Nucleus accumbens (tissue), 56 donors: ENCODE data around the gene KIF12.
"Not testable (repeated sequence)": the region's sequence is repeated elsewhere in the genome, so short reads cannot be mapped to it uniquely, and the experiment has no call there.

ENCODE experiments used
- DNase-seq, 56 donors: peaks; one replicate each; lab custom pipeline; 2025; lab: John Stamatoyannopoulos, UW

KIF12 gene

GRCh38 chr9:114051706-114052105 is 47.4 kb downstream of the KIF12 start:
- no peak for DNase-seq

- DNase-seq, result no peak
Measured at GRCh38 chr9:114051281-114051680, 47.8 kb downstream of the KIF12 start.

DNA sequence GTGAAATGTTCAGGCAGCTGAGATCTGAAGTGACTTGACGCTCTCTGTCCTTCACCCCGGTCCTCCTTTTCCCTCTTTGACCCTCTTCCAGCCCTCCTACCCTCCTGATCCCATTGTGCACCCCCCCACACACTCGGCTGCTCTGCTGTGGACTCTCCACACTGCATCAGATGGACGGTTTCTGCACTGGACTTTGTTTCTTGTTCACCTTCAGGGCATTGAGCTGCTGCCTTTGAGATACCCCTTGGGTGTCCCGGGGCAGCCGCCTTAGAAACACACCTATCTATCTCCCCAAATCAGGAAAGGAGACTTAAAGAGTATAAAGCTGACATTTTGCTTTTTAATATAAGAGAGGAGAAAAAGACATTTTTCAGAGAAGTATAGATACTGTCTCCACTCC is 48.4 kb downstream of the KIF12 start:
- no peak for DNase-seq

DNA sequence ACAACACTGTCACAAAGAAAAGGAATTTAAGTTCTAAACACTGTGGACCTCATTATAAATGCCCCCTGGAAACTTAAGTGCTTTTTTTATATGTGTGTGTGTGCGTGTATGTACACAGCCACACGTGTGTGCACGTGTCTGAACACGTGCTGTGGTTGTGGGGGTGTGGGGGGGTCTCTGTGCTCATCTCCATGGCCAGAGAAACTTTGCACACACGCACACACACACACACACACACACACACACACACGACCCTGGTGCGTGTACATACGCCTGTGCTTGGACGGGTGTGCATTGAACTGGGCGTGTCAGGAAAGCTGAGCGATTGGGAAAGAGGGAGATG is 48.9 kb downstream of the KIF12 start:
- no peak for DNase-seq

DNA sequence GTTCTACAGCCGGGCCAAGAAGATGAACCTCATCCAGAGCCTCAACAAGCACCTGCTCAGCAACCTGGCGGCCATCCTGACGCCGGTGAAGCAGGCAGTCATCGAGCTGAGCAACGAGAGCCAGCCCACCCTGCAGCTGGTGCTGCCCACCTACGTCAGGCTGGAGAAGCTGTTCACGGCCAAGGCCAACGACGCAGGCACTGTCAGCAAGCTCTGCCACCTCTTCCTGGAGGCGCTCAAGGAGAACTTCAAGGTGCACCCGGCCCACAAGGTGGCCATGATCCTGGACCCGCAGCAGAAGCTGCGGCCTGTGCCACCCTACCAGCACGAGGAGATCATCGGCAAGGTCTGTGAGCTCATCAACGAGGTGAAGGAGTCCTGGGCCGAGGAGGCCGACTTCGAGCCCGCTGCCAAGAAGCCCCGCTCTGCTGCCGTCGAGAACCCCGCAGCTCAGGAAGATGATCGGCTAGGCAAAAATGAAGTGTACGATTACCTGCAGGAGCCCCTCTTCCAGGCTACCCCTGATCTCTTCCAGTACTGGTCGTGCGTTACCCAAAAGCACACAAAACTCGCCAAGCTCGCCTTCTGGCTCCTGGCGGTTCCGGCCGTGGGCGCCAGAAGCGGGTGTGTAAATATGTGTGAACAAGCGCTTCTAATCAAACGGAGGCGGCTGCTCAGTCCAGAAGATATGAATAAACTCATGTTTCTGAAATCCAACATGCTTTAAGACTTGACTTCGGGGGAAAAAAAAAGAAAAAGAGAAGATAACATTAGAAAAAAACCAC is 49.5 kb downstream of the KIF12 start:
- DNase-seq, result no peak

GRCh38 chr9:114048533-114049415 is 50.3 kb downstream of the KIF12 start:
- DNase-seq, result no peak

DNA sequence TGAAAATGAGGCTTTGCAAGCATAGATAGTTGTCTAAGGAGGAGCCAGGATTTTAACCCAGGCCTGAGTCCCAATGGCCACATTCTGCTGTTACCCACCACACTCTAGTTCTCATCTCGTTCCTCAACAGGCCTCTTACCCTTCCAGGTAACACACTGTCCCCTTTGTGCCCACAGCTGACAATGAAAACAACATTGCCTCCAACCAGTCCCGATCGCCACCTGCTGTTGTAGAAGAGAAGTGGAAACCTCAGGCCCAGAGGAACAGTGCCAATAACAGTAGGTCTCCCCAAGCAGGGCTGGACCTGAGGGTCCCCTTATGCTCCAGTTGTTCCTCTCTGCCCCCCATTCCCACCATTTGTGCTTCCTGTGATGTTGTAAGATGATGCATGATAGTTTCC is 51.4 kb downstream of the KIF12 start:
- DNase-seq, result no peak

- no peak for DNase-seq
Measured at GRCh38 chr9:114046875-114047274, 52.2 kb downstream of the KIF12 start.

GRCh38 chr9:114046237-114046755 is 52.8 kb downstream of the KIF12 start:
- no peak for DNase-seq

GRCh38 chr9:114043660-114044059 is 55.4 kb downstream of the KIF12 start:
- not testable (repeated sequence) for DNase-seq
